Type B pancreatic cell (in vitro differentiated cells): ENCODE measurements around the gene ZDHHC19. TPM values are rescaled to one million over a fixed set of nuclear protein-coding genes. Genes with fewer than 3 reads are reported as not detected.

ENCODE experiments used
- DNase-seq: peaks from one replicate; pipeline ENCODE4 v3.0.0; 2021; ENCODE audit warnings: mixed read lengths; ENCODE audit not compliant: unreplicated experiment; ENCODE audit errors: extremely low spot score
- H3K27ac Mint-ChIP-seq: 2 replicates; pipeline ENCODE4 v1.8.0; 2021; ENCODE audit warnings: mild to moderate bottlenecking, mixed read lengths
- H3K27me3 Mint-ChIP-seq: 2 replicates; pipeline ENCODE4 v1.8.0; 2021; ENCODE audit warnings: mixed read lengths
- H3K36me3 Mint-ChIP-seq: 2 replicates; pipeline ENCODE4 v1.8.0; 2021; ENCODE audit warnings: mixed read lengths
- H3K4me1 Mint-ChIP-seq: one replicate; pipeline ENCODE4 v1.8.0; 2021; ENCODE audit warnings: mixed read lengths; ENCODE audit not compliant: unreplicated experiment
- H3K4me3 Mint-ChIP-seq: 2 replicates; pipeline ENCODE4 v1.8.0; 2021; ENCODE audit warnings: mild to moderate bottlenecking, mixed read lengths
- H3K9me3 Mint-ChIP-seq: 2 replicates; pipeline ENCODE4 v1.8.0; 2021; ENCODE audit warnings: mixed read lengths
- total RNA-seq: library from RNA; stranded (reverse); gene quantifications from 2 replicates; pipeline ENCODE4 v1.2.1, GENCODE V29; 2021; ENCODE audit warnings: low replicate concordance
- TF ChIP-seq, protein P1 (sequence below): fragments of 200-600 bp; sonication (generic); conservative IDR thresholded peaks from 2 replicates; pipeline ENCODE4 v1.5.0; 2021; ENCODE audit warnings: antibody characterized with exemption, mild to moderate bottlenecking

Gene ZDHHC19
- total RNA-seq, 1 donor from 2014 or later = 0.85 TPM

DNA sequence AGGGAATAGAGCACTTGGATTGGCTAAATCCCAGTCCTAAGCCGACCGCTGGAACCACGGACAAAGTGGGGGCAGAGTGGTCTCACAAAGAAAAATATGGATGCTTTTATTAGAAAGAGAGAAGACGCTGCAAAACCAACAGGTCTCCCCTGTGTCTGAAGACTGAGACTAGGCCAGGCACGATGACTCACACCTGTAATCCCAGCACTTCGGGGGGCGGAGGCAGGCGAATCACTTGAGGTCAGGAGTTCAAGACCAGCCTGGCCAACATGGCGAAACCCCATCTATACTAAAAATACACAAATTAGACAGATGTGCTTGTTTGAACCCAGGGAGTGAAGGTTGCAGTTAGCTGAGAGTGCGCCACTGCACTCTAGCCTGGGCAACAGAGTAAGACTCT lies 61.8 kb downstream of the ZDHHC19 start:
- no peak overlapping the region for H3K4me3 Mint-ChIP-seq
- H3K36me3 Mint-ChIP-seq = no peaks in the 10 kb centered on the region
- no peaks in the 10 kb centered on the region for H3K9me3 Mint-ChIP-seq
- no peak for DNase-seq
- H3K27ac Mint-ChIP-seq = no peak overlapping the region
- H3K27me3 Mint-ChIP-seq = peaks cover 10% of the 10 kb centered on the region
- TF ChIP-seq, protein P1, sequence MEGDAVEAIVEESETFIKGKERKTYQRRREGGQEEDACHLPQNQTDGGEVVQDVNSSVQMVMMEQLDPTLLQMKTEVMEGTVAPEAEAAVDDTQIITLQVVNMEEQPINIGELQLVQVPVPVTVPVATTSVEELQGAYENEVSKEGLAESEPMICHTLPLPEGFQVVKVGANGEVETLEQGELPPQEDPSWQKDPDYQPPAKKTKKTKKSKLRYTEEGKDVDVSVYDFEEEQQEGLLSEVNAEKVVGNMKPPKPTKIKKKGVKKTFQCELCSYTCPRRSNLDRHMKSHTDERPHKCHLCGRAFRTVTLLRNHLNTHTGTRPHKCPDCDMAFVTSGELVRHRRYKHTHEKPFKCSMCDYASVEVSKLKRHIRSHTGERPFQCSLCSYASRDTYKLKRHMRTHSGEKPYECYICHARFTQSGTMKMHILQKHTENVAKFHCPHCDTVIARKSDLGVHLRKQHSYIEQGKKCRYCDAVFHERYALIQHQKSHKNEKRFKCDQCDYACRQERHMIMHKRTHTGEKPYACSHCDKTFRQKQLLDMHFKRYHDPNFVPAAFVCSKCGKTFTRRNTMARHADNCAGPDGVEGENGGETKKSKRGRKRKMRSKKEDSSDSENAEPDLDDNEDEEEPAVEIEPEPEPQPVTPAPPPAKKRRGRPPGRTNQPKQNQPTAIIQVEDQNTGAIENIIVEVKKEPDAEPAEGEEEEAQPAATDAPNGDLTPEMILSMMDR = no peak
- H3K4me1 Mint-ChIP-seq = no peaks in the 10 kb centered on the region

Other genes with a start within 250 kb of the ZDHHC19 start
- 140 and 247 TPM in 2 replicates for gene TFRC, start 129.3 kb downstream of the ZDHHC19 start, total RNA-seq
- 3.7 and 4.7 TPM in 2 replicates for gene SLC51A, start 5.1 kb upstream of the ZDHHC19 start, total RNA-seq
- gene PCYT1A, start 76.3 kb upstream of the ZDHHC19 start, total RNA-seq = 39.0 and 50.8 TPM in 2 replicates
- gene DYNLT2B, start 106.8 kb upstream of the ZDHHC19 start, total RNA-seq = 13.6 and 26.3 TPM in 2 replicates
- gene TM4SF19, start 127.0 kb upstream of the ZDHHC19 start, total RNA-seq = 1.1 TPM in 1 of 2 replicates, not detected in the other
- 77.2 and 89.2 TPM in 2 replicates for gene UBXN7, start 221.0 kb upstream of the ZDHHC19 start, total RNA-seq